Large intestine (tissue), 3 donors: ENCODE measurements around the gene LCP2. TPM values are rescaled to one million over a fixed set of nuclear protein-coding genes. Genes with fewer than 3 reads are reported as not detected.

ENCODE experiments used
- DNase-seq, 2 donors: peaks; one replicate each; pipeline versions ENCODE4 v3.0.0 to v3.0.0-alpha.2; 2013
- H3K27ac ChIP-seq: one replicate; pipeline ENCODE4 v1.5.1; 2013; ENCODE audit warnings: low read length
- H3K27me3 ChIP-seq: 2 replicates; pipeline ENCODE4 v1.6.1; 2013; ENCODE audit warnings: low read length; ENCODE audit not compliant: control insufficient read depth, insufficient read depth
- H3K36me3 ChIP-seq: 2 replicates; pipeline ENCODE4 v1.6.1; 2013; ENCODE audit warnings: low read length; ENCODE audit not compliant: control insufficient read depth, insufficient read depth
- H3K4me1 ChIP-seq: one replicate; pipeline ENCODE4 v1.6.1; 2013; ENCODE audit warnings: low read length; ENCODE audit not compliant: control insufficient read depth, insufficient read depth
- H3K4me3 ChIP-seq: one replicate; pipeline ENCODE4 v1.5.1; 2013; ENCODE audit warnings: low read length
- H3K9me3 ChIP-seq: one replicate; pipeline ENCODE4 v1.6.1; 2013; ENCODE audit warnings: mild to moderate bottlenecking, low read depth, low read length, moderate library complexity; ENCODE audit not compliant: control insufficient read depth
- WGBS: methylation state at CpG from one replicate; pipeline ENCODE4 v1.1.5; 2013; ENCODE audit warnings: low lambda C conversion rate; ENCODE audit not compliant: insufficient coverage; 5-methylcytosine and 5-hydroxymethylcytosine counted together
- polyA plus RNA-seq: library from polyadenylated mRNA; unstranded; fragments of 120-200 nt; gene quantifications from one replicate; pipeline ENCODE4 v1.2.1, GENCODE V29; 2013

Gene LCP2
- polyA plus RNA-seq, 1 donor = 15.6 TPM

- H3K9me3 ChIP-seq = no peaks in the 10 kb centered on the region
Measured at GRCh38 chr5:170337045-170337733, 39.6 kb upstream of the LCP2 start.

GRCh38 chr5:170336065-170336464 is 38.5 kb upstream of the LCP2 start:
- H3K4me1 ChIP-seq = no peaks in the 10 kb centered on the region
- no peak overlapping the region for H3K27ac ChIP-seq
- WGBS = no CpG with 5 or more reads among the region's 6 CpGs
- no peaks in the 10 kb centered on the region for H3K36me3 ChIP-seq
- DNase-seq = no peak
- H3K4me3 ChIP-seq = no peak overlapping the region
- no peaks in the 10 kb centered on the region for H3K9me3 ChIP-seq
- no peaks in the 10 kb centered on the region for H3K27me3 ChIP-seq

More at GRCh38 chr5:170337045-170337733, 39.6 kb upstream of the LCP2 start:
- Histone ChIP-seq H3K4me1 (no peaks in the 10 kb centered on the region), H3K27me3 (no peaks in the 10 kb centered on the region), H3K36me3 (no peaks in the 10 kb centered on the region), H3K27ac (no peak overlapping the region), H3K4me3 (no peak overlapping the region)
- DNase-seq = no peak
- WGBS = no CpG with 5 or more reads among the region's 9 CpGs

- no peaks in the 10 kb centered on the region for H3K36me3 ChIP-seq
- no peak overlapping the region for H3K4me3 ChIP-seq
- H3K27ac ChIP-seq = no peak overlapping the region
- no peaks in the 10 kb centered on the region for H3K9me3 ChIP-seq
- H3K4me1 ChIP-seq = no peaks in the 10 kb centered on the region
- no peak for DNase-seq
- 68% methylated on average over 3 of the region's 5 CpGs for WGBS
- H3K27me3 ChIP-seq = no peaks in the 10 kb centered on the region
Measured at GRCh38 chr5:170334626-170335025, 37.0 kb upstream of the LCP2 start.

GRCh38 chr5:170333161-170333910 is 35.8 kb upstream of the LCP2 start:
- Histone ChIP-seq H3K9me3 (no peaks in the 10 kb centered on the region), H3K27me3 (peaks cover 2% of the 10 kb centered on the region), H3K4me1 (no peaks in the 10 kb centered on the region), H3K27ac (no peak overlapping the region), H3K4me3 (no peak overlapping the region), H3K36me3 (no peaks in the 10 kb centered on the region)
- WGBS = no CpG with 5 or more reads among the region's 11 CpGs
- DNase-seq = no peak

- Histone ChIP-seq H3K4me3 (no peak overlapping the region), H3K27ac (no peak overlapping the region), H3K36me3 (no peaks in the 10 kb centered on the region), H3K9me3 (no peaks in the 10 kb centered on the region), H3K27me3 (peaks cover 2% of the 10 kb centered on the region), H3K4me1 (no peaks in the 10 kb centered on the region)
- DNase-seq = no peak
- 93% methylated on average over 3 of the region's 5 CpGs for WGBS
Measured at GRCh38 chr5:170332058-170332457, 34.5 kb upstream of the LCP2 start.

GRCh38 chr5:170330568-170331054 is 33.0 kb upstream of the LCP2 start:
- Histone ChIP-seq H3K27me3 (peaks cover 2% of the 10 kb centered on the region), H3K9me3 (no peaks in the 10 kb centered on the region), H3K4me3 (no peak overlapping the region), H3K4me1 (no peaks in the 10 kb centered on the region), H3K27ac (no peak overlapping the region), H3K36me3 (no peaks in the 10 kb centered on the region)
- WGBS = no CpG with 5 or more reads among the region's 11 CpGs
- DNase-seq = no peak

GRCh38 chr5:170329524-170329923 is 31.9 kb upstream of the LCP2 start:
- no peaks in the 10 kb centered on the region for H3K36me3 ChIP-seq
- H3K27me3 ChIP-seq = peaks cover 2% of the 10 kb centered on the region
- 64% methylated on average over 3 of the region's 3 CpGs for WGBS
- H3K4me1 ChIP-seq = no peaks in the 10 kb centered on the region
- no peak for DNase-seq
- no peak overlapping the region for H3K4me3 ChIP-seq
- no peak overlapping the region for H3K27ac ChIP-seq
- no peaks in the 10 kb centered on the region for H3K9me3 ChIP-seq

GRCh38 chr5:170327829-170328228 is 30.3 kb upstream of the LCP2 start:
- Histone ChIP-seq H3K27me3 (peaks cover 2% of the 10 kb centered on the region), H3K4me1 (no peaks in the 10 kb centered on the region), H3K4me3 (no peak overlapping the region), H3K27ac (no peak overlapping the region), H3K9me3 (no peaks in the 10 kb centered on the region), H3K36me3 (no peaks in the 10 kb centered on the region)
- no peak for DNase-seq
- WGBS = 100% methylated on average over 1 of the region's 2 CpGs

GRCh38 chr5:170327168-170327567 is 29.6 kb upstream of the LCP2 start:
- no peaks in the 10 kb centered on the region for H3K4me1 ChIP-seq
- peaks cover 2% of the 10 kb centered on the region for H3K27me3 ChIP-seq
- 67% methylated on average over 1 of the region's 4 CpGs for WGBS
- H3K4me3 ChIP-seq = no peak overlapping the region
- H3K9me3 ChIP-seq = no peaks in the 10 kb centered on the region
- no peaks in the 10 kb centered on the region for H3K36me3 ChIP-seq
- no peak overlapping the region for H3K27ac ChIP-seq
- no peak for DNase-seq

GRCh38 chr5:170319301-170319700 is 21.7 kb upstream of the LCP2 start:
- no peak overlapping the region for H3K4me3 ChIP-seq
- no peak for DNase-seq
- WGBS = no CpG with 5 or more reads among the region's 5 CpGs
- H3K27ac ChIP-seq = no peak overlapping the region
- H3K27me3 ChIP-seq = no peaks in the 10 kb centered on the region
- H3K9me3 ChIP-seq = no peaks in the 10 kb centered on the region
- H3K36me3 ChIP-seq = no peaks in the 10 kb centered on the region
- H3K4me1 ChIP-seq = no peaks in the 10 kb centered on the region
